Parathyroid adenoma (tissue), 2 donors: ENCODE data around the gene NUP188.

Source experiments
- H2AFZ ChIP-seq: fragments of 300-600 bp; sonication (generic); one replicate; pipeline ENCODE4 v1.7.0; 2017; ENCODE audit warnings: antibody characterized with exemption, mild to moderate bottlenecking
- H3K27ac ChIP-seq: fragments of 300-600 bp; sonication (generic); one replicate; pipeline ENCODE4 v1.7.0; 2017
- H3K27me3 ChIP-seq: fragments of 300-600 bp; sonication (generic); one replicate; pipeline ENCODE4 v1.7.0; 2017; ENCODE audit warnings: low read length; ENCODE audit not compliant: control insufficient read depth, insufficient read depth
- H3K36me3 ChIP-seq: fragments of 300-600 bp; sonication (generic); one replicate; pipeline ENCODE4 v1.7.0; 2017; ENCODE audit warnings: low read length; ENCODE audit not compliant: control insufficient read depth, insufficient read depth
- H3K4me1 ChIP-seq: fragments of 300-600 bp; sonication (generic); one replicate; pipeline ENCODE4 v1.7.0; 2017; ENCODE audit warnings: control low read depth
- H3K4me2 ChIP-seq: fragments of 300-600 bp; sonication (generic); one replicate; pipeline ENCODE4 v1.7.0; 2017; ENCODE audit warnings: low read length
- H3K4me3 ChIP-seq: fragments of 300-600 bp; sonication (generic); one replicate; pipeline ENCODE4 v1.7.0; 2017; ENCODE audit warnings: low read depth, low read length
- H3K79me2 ChIP-seq: fragments of 300-600 bp; sonication (generic); one replicate; pipeline ENCODE4 v1.7.0; 2017; ENCODE audit warnings: control low read depth
- H3K9ac ChIP-seq: fragments of 300-600 bp; sonication (generic); one replicate; pipeline ENCODE4 v1.7.0; 2017; ENCODE audit warnings: mild to moderate bottlenecking
- H3K9me3 ChIP-seq: fragments of 300-600 bp; sonication (generic); one replicate; pipeline ENCODE4 v1.7.0; 2017; ENCODE audit warnings: low read length; ENCODE audit not compliant: control insufficient read depth
- TF ChIP-seq, protein P1 (sequence below): fragments of 300-600 bp; sonication (generic); IDR thresholded peaks from one replicate; pipeline ENCODE4 v1.7.0; 2017; ENCODE audit warnings: antibody characterized with exemption, mild to moderate bottlenecking
- donor health status: primary hyperparathyroidism.

NUP188 gene

GRCh38 chr9:128903871-128904620 is 43.5 kb upstream of the NUP188 start:
- TF ChIP-seq, protein P1, sequence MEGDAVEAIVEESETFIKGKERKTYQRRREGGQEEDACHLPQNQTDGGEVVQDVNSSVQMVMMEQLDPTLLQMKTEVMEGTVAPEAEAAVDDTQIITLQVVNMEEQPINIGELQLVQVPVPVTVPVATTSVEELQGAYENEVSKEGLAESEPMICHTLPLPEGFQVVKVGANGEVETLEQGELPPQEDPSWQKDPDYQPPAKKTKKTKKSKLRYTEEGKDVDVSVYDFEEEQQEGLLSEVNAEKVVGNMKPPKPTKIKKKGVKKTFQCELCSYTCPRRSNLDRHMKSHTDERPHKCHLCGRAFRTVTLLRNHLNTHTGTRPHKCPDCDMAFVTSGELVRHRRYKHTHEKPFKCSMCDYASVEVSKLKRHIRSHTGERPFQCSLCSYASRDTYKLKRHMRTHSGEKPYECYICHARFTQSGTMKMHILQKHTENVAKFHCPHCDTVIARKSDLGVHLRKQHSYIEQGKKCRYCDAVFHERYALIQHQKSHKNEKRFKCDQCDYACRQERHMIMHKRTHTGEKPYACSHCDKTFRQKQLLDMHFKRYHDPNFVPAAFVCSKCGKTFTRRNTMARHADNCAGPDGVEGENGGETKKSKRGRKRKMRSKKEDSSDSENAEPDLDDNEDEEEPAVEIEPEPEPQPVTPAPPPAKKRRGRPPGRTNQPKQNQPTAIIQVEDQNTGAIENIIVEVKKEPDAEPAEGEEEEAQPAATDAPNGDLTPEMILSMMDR = no peak
- Histone ChIP-seq H3K9me3 (no peaks in the 10 kb centered on the region), H3K36me3 (no peaks in the 10 kb centered on the region), H3K9ac (no peak overlapping the region), H3K79me2 (peaks cover 3% of the 10 kb centered on the region), H3K27ac (no peak overlapping the region), H3K4me1 (no peaks in the 10 kb centered on the region), H3K27me3 (no peaks in the 10 kb centered on the region), H3K4me2 (no peak overlapping the region), H3K4me3 (no peak overlapping the region), H2AFZ (no peak overlapping the region)

GRCh38 chr9:128905964-128906363 is 41.5 kb upstream of the NUP188 start:
- Histone ChIP-seq H3K9ac (no peak overlapping the region), H3K9me3 (no peaks in the 10 kb centered on the region), H3K27ac (no peak overlapping the region), H3K27me3 (no peaks in the 10 kb centered on the region), H3K36me3 (no peaks in the 10 kb centered on the region), H3K4me2 (no peak overlapping the region), H2AFZ (no peak overlapping the region), H3K4me1 (no peaks in the 10 kb centered on the region), H3K4me3 (no peak overlapping the region), H3K79me2 (peaks cover 16% of the 10 kb centered on the region)
- TF ChIP-seq, protein P1 = no peak

- Histone ChIP-seq H3K27ac (no peak overlapping the region), H3K4me1 (no peaks in the 10 kb centered on the region), H3K36me3 (no peaks in the 10 kb centered on the region), H3K79me2 (peaks cover 16% of the 10 kb centered on the region), H3K9ac (no peak overlapping the region), H3K27me3 (no peaks in the 10 kb centered on the region), H2AFZ (no peak overlapping the region), H3K9me3 (no peaks in the 10 kb centered on the region), H3K4me3 (no peak overlapping the region), H3K4me2 (no peak overlapping the region)
- TF ChIP-seq, protein P1 = no peak
Observed at GRCh38 chr9:128906741-128907140, 40.8 kb upstream of the NUP188 start.

DNA sequence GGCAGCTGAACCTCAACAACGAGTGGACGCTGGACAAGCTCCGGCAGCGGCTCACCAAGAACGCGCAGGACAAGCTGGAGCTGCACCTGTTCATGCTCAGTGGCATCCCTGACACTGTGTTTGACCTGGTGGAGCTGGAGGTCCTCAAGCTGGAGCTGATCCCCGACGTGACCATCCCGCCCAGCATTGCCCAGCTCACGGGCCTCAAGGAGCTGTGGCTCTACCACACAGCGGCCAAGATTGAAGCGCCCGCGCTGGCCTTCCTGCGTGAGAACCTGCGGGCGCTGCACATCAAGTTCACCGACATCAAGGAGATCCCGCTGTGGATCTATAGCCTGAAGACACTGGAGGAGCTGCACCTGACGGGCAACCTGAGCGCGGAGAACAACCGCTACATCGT is 39.1 kb upstream of the NUP188 start:
- H3K4me1 ChIP-seq = no peaks in the 10 kb centered on the region

More for the DNA sequence above, 39.1 kb upstream of the NUP188 start:
- TF ChIP-seq, protein P1 = no peak
- H3K4me3 ChIP-seq = no peak overlapping the region
- no peaks in the 10 kb centered on the region for H3K27me3 ChIP-seq
- H3K27ac ChIP-seq = no peak overlapping the region
- H2AFZ ChIP-seq = no peak overlapping the region
- no peaks in the 10 kb centered on the region for H3K9me3 ChIP-seq
- peaks cover 16% of the 10 kb centered on the region for H3K79me2 ChIP-seq
- no peak overlapping the region for H3K4me2 ChIP-seq
- H3K9ac ChIP-seq = no peak overlapping the region
- H3K36me3 ChIP-seq = no peaks in the 10 kb centered on the region
